ENCODE data around the gene EFNA5. TPM values are rescaled to one million over a fixed set of nuclear protein-coding genes. Genes with fewer than 3 reads are reported as not detected.
"Not testable (repeated sequence)": the region's sequence is repeated elsewhere in the genome, so short reads cannot be mapped to it uniquely, and the experiment has no call there.

EFNA5 gene
- total and polyA plus RNA-seq, 4 donors, result 4.2 to 11.8 (median 8.3) TPM

- intact Hi-C loops (cut with DNase I), result no loop called here
These were observed 213.6 kb downstream of the EFNA5 start for GRCh38 chr5:107457138-107457537.

GRCh38 chr5:107456281-107456715, 214.4 kb downstream of the EFNA5 start:
- intact Hi-C loops (cut with DNase I), result no loop called here
- ATAC-seq (ENCODE audit: low FRiP score), result no peak
- H3K36me3 ChIP-seq (ENCODE audit: control insufficient read depth in 1 of 2, insufficient read depth in 2 of 2, low read length in 1 of 2), result no peaks in the 10 kb centered on the region

More at GRCh38 chr5:107457138-107457537, 213.6 kb downstream of the EFNA5 start:
- H3K27me3 ChIP-seq (ENCODE audit: control insufficient read depth in 1 of 2, insufficient read depth in 2 of 2, low read length in 1 of 2), result no peaks in the 10 kb centered on the region
- H3K4me1 ChIP-seq (ENCODE audit: control insufficient read depth in 1 of 2, insufficient read depth in 2 of 2, low read length in 2 of 2), result no peaks in the 10 kb centered on the region
- DNase-seq, result no peak
- no peak overlapping the region for H3K27ac ChIP-seq (ENCODE audit: low read depth in 1 of 2, low read length in 2 of 2)
- H3K36me3 ChIP-seq (ENCODE audit: control insufficient read depth in 1 of 2, insufficient read depth in 2 of 2, low read length in 1 of 2), result no peaks in the 10 kb centered on the region
- H3K4me3 ChIP-seq (ENCODE audit: low read length in 2 of 2), result no peak overlapping the region
- H3K9me3 ChIP-seq (ENCODE audit: control insufficient read depth, low read length), result no peaks in the 10 kb centered on the region
- WGBS, 2 donors, result 96 to 97% methylated on average over 3 of the region's 3 CpGs
- no peak for ATAC-seq (ENCODE audit: low FRiP score)

GRCh38 chr5:107455111-107455544, 215.6 kb downstream of the EFNA5 start:
- 74 to 75% methylated on average over 4 of the region's 4 CpGs for WGBS, 2 donors
- ATAC-seq (ENCODE audit: low FRiP score) (no peak), DNase-seq (no peak)
- Histone ChIP-seq H3K4me1 (ENCODE audit: control insufficient read depth in 1 of 2, insufficient read depth in 2 of 2, low read length in 2 of 2) (no peaks in the 10 kb centered on the region), H3K36me3 (ENCODE audit: control insufficient read depth in 1 of 2, insufficient read depth in 2 of 2, low read length in 1 of 2) (no peaks in the 10 kb centered on the region), H3K4me3 (ENCODE audit: low read length in 2 of 2) (no peak overlapping the region), H3K27me3 (ENCODE audit: control insufficient read depth in 1 of 2, insufficient read depth in 2 of 2, low read length in 1 of 2) (no peaks in the 10 kb centered on the region), H3K9me3 (ENCODE audit: control insufficient read depth, low read length) (no peaks in the 10 kb centered on the region), H3K27ac (ENCODE audit: low read depth in 1 of 2, low read length in 2 of 2) (no peak overlapping the region)
- intact Hi-C loops (cut with DNase I), result no loop called here

More at GRCh38 chr5:107456281-107456715, 214.4 kb downstream of the EFNA5 start:
- H3K27me3 ChIP-seq (ENCODE audit: control insufficient read depth in 1 of 2, insufficient read depth in 2 of 2, low read length in 1 of 2), result no peaks in the 10 kb centered on the region
- H3K4me3 ChIP-seq (ENCODE audit: low read length in 2 of 2), result no peak overlapping the region
- no peaks in the 10 kb centered on the region for H3K9me3 ChIP-seq (ENCODE audit: control insufficient read depth, low read length)
- H3K27ac ChIP-seq (ENCODE audit: low read depth in 1 of 2, low read length in 2 of 2), result no peak overlapping the region
- no peak for DNase-seq
- H3K4me1 ChIP-seq (ENCODE audit: control insufficient read depth in 1 of 2, insufficient read depth in 2 of 2, low read length in 2 of 2), result no peaks in the 10 kb centered on the region

- DNase-seq; H3K27ac ChIP-seq (ENCODE audit: low read depth in 1 of 2, low read length in 2 of 2); H3K4me3 ChIP-seq (ENCODE audit: low read length in 2 of 2); H3K9me3 ChIP-seq (ENCODE audit: control insufficient read depth, low read length); H3K4me1 ChIP-seq (ENCODE audit: control insufficient read depth in 1 of 2, insufficient read depth in 2 of 2, low read length in 2 of 2); H3K36me3 ChIP-seq (ENCODE audit: control insufficient read depth in 1 of 2, insufficient read depth in 2 of 2, low read length in 1 of 2); intact Hi-C loops (cut with DNase I); ATAC-seq (ENCODE audit: low FRiP score); H3K27me3 ChIP-seq (ENCODE audit: control insufficient read depth in 1 of 2, insufficient read depth in 2 of 2, low read length in 1 of 2): not testable (repeated sequence)
- 97% methylated on average over 4 of the region's 4 CpGs for WGBS, 2 donors
These were observed 218.9 kb downstream of the EFNA5 start for GRCh38 chr5:107451827-107452226.

GRCh38 chr5:107451028-107451427, 219.7 kb downstream of the EFNA5 start:
- WGBS, 2 donors, result 83 to 87% methylated on average over 3 of the region's 3 CpGs

GRCh38 chr5:107450531-107450930, 220.2 kb downstream of the EFNA5 start:
- WGBS, 2 donors, result 78 to 95% methylated on average over 3 of the region's 3 CpGs
- Histone ChIP-seq H3K27ac (ENCODE audit: low read depth in 1 of 2, low read length in 2 of 2) (no peak overlapping the region), H3K4me3 (ENCODE audit: low read length in 2 of 2) (no peak overlapping the region), H3K9me3 (ENCODE audit: control insufficient read depth, low read length) (no peaks in the 10 kb centered on the region), H3K36me3 (ENCODE audit: control insufficient read depth in 1 of 2, insufficient read depth in 2 of 2, low read length in 1 of 2) (no peaks in the 10 kb centered on the region), H3K4me1 (ENCODE audit: control insufficient read depth in 1 of 2, insufficient read depth in 2 of 2, low read length in 2 of 2) (peaks cover 0 to 4% of the 10 kb centered on the region in 2 donors), H3K27me3 (ENCODE audit: control insufficient read depth in 1 of 2, insufficient read depth in 2 of 2, low read length in 1 of 2) (no peaks in the 10 kb centered on the region)
- ATAC-seq (ENCODE audit: low FRiP score) (no peak), DNase-seq (no peak)
- intact Hi-C loops (cut with DNase I), result no loop called here

More at GRCh38 chr5:107451028-107451427, 219.7 kb downstream of the EFNA5 start:
- no peak overlapping the region for H3K4me3 ChIP-seq (ENCODE audit: low read length in 2 of 2)
- no peaks in the 10 kb centered on the region for H3K36me3 ChIP-seq (ENCODE audit: control insufficient read depth in 1 of 2, insufficient read depth in 2 of 2, low read length in 1 of 2)
- intact Hi-C loops (cut with DNase I), result no loop called here
- H3K27ac ChIP-seq (ENCODE audit: low read depth in 1 of 2, low read length in 2 of 2), result no peak overlapping the region
- peaks cover 0 to 4% of the 10 kb centered on the region in 2 donors for H3K4me1 ChIP-seq (ENCODE audit: control insufficient read depth in 1 of 2, insufficient read depth in 2 of 2, low read length in 2 of 2)
- H3K9me3 ChIP-seq (ENCODE audit: control insufficient read depth, low read length), result no peaks in the 10 kb centered on the region
- DNase-seq (no peak), ATAC-seq (ENCODE audit: low FRiP score) (no peak)
- H3K27me3 ChIP-seq (ENCODE audit: control insufficient read depth in 1 of 2, insufficient read depth in 2 of 2, low read length in 1 of 2), result no peaks in the 10 kb centered on the region

GRCh38 chr5:107449369-107449768, 221.4 kb downstream of the EFNA5 start:
- Histone ChIP-seq H3K27me3 (ENCODE audit: control insufficient read depth in 1 of 2, insufficient read depth in 2 of 2, low read length in 1 of 2) (no peaks in the 10 kb centered on the region), H3K4me3 (ENCODE audit: low read length in 2 of 2) (no peak overlapping the region), H3K27ac (ENCODE audit: low read depth in 1 of 2, low read length in 2 of 2) (no peak overlapping the region), H3K36me3 (ENCODE audit: control insufficient read depth in 1 of 2, insufficient read depth in 2 of 2, low read length in 1 of 2) (no peaks in the 10 kb centered on the region), H3K4me1 (ENCODE audit: control insufficient read depth in 1 of 2, insufficient read depth in 2 of 2, low read length in 2 of 2) (peaks cover 0 to 4% of the 10 kb centered on the region in 2 donors), H3K9me3 (ENCODE audit: control insufficient read depth, low read length) (no peaks in the 10 kb centered on the region)
- 91 to 93% methylated on average over 3 of the region's 3 CpGs for WGBS, 2 donors
- intact Hi-C loops (cut with DNase I), result no loop called here
- ATAC-seq (ENCODE audit: low FRiP score) (no peak), DNase-seq (no peak)

- no peaks in the 10 kb centered on the region for H3K27me3 ChIP-seq (ENCODE audit: control insufficient read depth in 1 of 2, insufficient read depth in 2 of 2, low read length in 1 of 2)
- H3K36me3 ChIP-seq (ENCODE audit: control insufficient read depth in 1 of 2, insufficient read depth in 2 of 2, low read length in 1 of 2), result no peaks in the 10 kb centered on the region
- 83 to 87% methylated on average over 6 of the region's 6 CpGs for WGBS, 2 donors
- no peak overlapping the region for H3K4me3 ChIP-seq (ENCODE audit: low read length in 2 of 2)
- no peak overlapping the region for H3K27ac ChIP-seq (ENCODE audit: low read depth in 1 of 2, low read length in 2 of 2)
- H3K4me1 ChIP-seq (ENCODE audit: control insufficient read depth in 1 of 2, insufficient read depth in 2 of 2, low read length in 2 of 2), result peaks cover 0 to 4% of the 10 kb centered on the region in 2 donors
- ATAC-seq (ENCODE audit: low FRiP score) (no peak), DNase-seq (no peak)
- H3K9me3 ChIP-seq (ENCODE audit: control insufficient read depth, low read length), result no peaks in the 10 kb centered on the region
- intact Hi-C loops (cut with DNase I), result no loop called here
These were observed 223.2 kb downstream of the EFNA5 start for GRCh38 chr5:107447587-107447986.

GRCh38 chr5:107446972-107447371, 223.8 kb downstream of the EFNA5 start:
- intact Hi-C loops (cut with DNase I), result no loop called here
- Histone ChIP-seq H3K4me1 (ENCODE audit: control insufficient read depth in 1 of 2, insufficient read depth in 2 of 2, low read length in 2 of 2) (peaks cover 0 to 4% of the 10 kb centered on the region in 2 donors), H3K27me3 (ENCODE audit: control insufficient read depth in 1 of 2, insufficient read depth in 2 of 2, low read length in 1 of 2) (no peaks in the 10 kb centered on the region), H3K4me3 (ENCODE audit: low read length in 2 of 2) (no peak overlapping the region), H3K27ac (ENCODE audit: low read depth in 1 of 2, low read length in 2 of 2) (no peak overlapping the region), H3K36me3 (ENCODE audit: control insufficient read depth in 1 of 2, insufficient read depth in 2 of 2, low read length in 1 of 2) (no peaks in the 10 kb centered on the region), H3K9me3 (ENCODE audit: control insufficient read depth, low read length) (no peaks in the 10 kb centered on the region)
- 82 to 84% methylated on average over 3 of the region's 3 CpGs for WGBS, 2 donors
- ATAC-seq (ENCODE audit: low FRiP score) (no peak), DNase-seq (no peak)

All from aorta (tissue), 5 donors.